CD4-positive, alpha-beta T cell treated with Interleukin-12 subunit alpha and Interleukin-12 subunit beta, for 1 hour (primary cell): Measurements from ENCODE around the gene RNFT1.
"Not testable (repeated sequence)": the region's sequence is repeated elsewhere in the genome, so short reads cannot be mapped to it uniquely, and the experiment has no call there.

Experiments
- DNase-seq: peaks from one replicate; pipeline ENCODE4 v3.0.0-alpha.2; 2020

Gene RNFT1

GRCh38 chr17:59964482-59965328 is at the start of gene RNFT1:
Gene RNFT1, minus strand, starts transcription at chr17:59964740. Its CDS starts 77 bp downstream, at chr17:59964663.
- DNase-seq: peak; percentile 91

GRCh38 chr17:60009326-60009725 is 44.8 kb upstream of the RNFT1 start:
- not testable (repeated sequence) for DNase-seq

GRCh38 chr17:60008377-60008776 is 43.8 kb upstream of the RNFT1 start:
- DNase-seq: not testable (repeated sequence)

GRCh38 chr17:60006160-60006559 is 41.6 kb upstream of the RNFT1 start:
- DNase-seq: no peak

GRCh38 chr17:60004561-60004960 is 40.0 kb upstream of the RNFT1 start:
- not testable (repeated sequence) for DNase-seq

GRCh38 chr17:60002405-60002804 is 37.9 kb upstream of the RNFT1 start:
- not testable (repeated sequence) for DNase-seq

GRCh38 chr17:59996608-59997007 is 32.1 kb upstream of the RNFT1 start:
- not testable (repeated sequence) for DNase-seq

GRCh38 chr17:59975166-59975565 is 10.6 kb upstream of the RNFT1 start:
- DNase-seq: not testable (repeated sequence)

- not testable (repeated sequence) for DNase-seq
These were observed 8.9 kb upstream of the RNFT1 start for GRCh38 chr17:59973483-59973882.

- DNase-seq: no peak
These were observed 8.2 kb upstream of the RNFT1 start for GRCh38 chr17:59972778-59973177.

- not testable (repeated sequence) for DNase-seq
These were observed 7.2 kb upstream of the RNFT1 start for GRCh38 chr17:59971771-59972170.

GRCh38 chr17:59963738-59964481 is 630 bp downstream of the RNFT1 start:
- peak; percentile 54 for DNase-seq

- DNase-seq: no peak
These were observed 1.7 kb downstream of the RNFT1 start for GRCh38 chr17:59962739-59963318.

GRCh38 chr17:59959574-59959973 is 5.0 kb downstream of the RNFT1 start:
- DNase-seq: not testable (repeated sequence)

GRCh38 chr17:59954856-59955255 is 9.7 kb downstream of the RNFT1 start:
- DNase-seq: no peak

GRCh38 chr17:59950049-59950448 is 14.5 kb downstream of the RNFT1 start:
- no peak for DNase-seq

- not testable (repeated sequence) for DNase-seq
These were observed 17.2 kb downstream of the RNFT1 start for GRCh38 chr17:59947310-59947709.

GRCh38 chr17:59946433-59946832 is 18.1 kb downstream of the RNFT1 start:
- DNase-seq: not testable (repeated sequence)

GRCh38 chr17:59941131-59941530 is 23.4 kb downstream of the RNFT1 start:
- DNase-seq: no peak

- DNase-seq: not testable (repeated sequence)
These were observed 23.8 kb downstream of the RNFT1 start for GRCh38 chr17:59940697-59941096.

GRCh38 chr17:59933317-59933716 is 31.2 kb downstream of the RNFT1 start:
- DNase-seq: not testable (repeated sequence)

GRCh38 chr17:59930768-59931167 is 33.8 kb downstream of the RNFT1 start:
- not testable (repeated sequence) for DNase-seq

GRCh38 chr17:59930121-59930520 is 34.4 kb downstream of the RNFT1 start:
- DNase-seq: not testable (repeated sequence)
